ENCODE measurements around the gene SDK2. TPM values are rescaled to one million over a fixed set of nuclear protein-coding genes. Genes with fewer than 3 reads are reported as not detected.

SDK2 gene
- total RNA-seq, 1 donor from 2014 or later: 1.4 TPM

DNA sequence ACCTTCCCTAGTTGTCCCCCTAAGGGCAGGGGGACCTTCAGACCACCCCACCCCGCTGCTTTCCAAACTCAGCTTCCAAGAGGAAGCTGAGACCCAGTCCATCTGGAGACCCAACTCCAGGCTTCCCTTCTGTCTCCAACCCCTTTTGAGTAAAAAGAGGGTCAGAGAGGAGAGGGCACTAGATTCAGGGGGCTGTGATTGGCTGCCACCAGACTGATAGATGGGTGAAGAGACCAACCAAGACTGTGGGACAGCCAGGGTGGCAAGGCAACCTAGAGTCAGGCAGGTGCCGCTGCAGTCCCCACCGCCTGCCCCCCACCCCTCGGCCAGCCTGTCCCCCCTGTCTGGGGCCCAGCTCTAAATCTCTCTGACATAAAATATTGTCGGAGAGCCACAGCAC lies 92.5 kb downstream of the SDK2 start:
- Histone ChIP-seq H3K9me3 (no peaks in the 10 kb centered on the region), H3K36me3 (no peaks in the 10 kb centered on the region), H3K27ac (no peak overlapping the region), H3K4me3 (peak overlapping the region; percentile 6), H3K27me3 (ENCODE audit: low read depth) (peaks cover 26% of the 10 kb centered on the region), H3K4me1 (peaks cover 13% of the 10 kb centered on the region)
- DNase-seq: no peak
- intact Hi-C loops (cut with DNase I): no loop called here
- ATAC-seq: peak in 1 of 2 donors; percentile 55
- TF ChIP-seq, protein P1, sequence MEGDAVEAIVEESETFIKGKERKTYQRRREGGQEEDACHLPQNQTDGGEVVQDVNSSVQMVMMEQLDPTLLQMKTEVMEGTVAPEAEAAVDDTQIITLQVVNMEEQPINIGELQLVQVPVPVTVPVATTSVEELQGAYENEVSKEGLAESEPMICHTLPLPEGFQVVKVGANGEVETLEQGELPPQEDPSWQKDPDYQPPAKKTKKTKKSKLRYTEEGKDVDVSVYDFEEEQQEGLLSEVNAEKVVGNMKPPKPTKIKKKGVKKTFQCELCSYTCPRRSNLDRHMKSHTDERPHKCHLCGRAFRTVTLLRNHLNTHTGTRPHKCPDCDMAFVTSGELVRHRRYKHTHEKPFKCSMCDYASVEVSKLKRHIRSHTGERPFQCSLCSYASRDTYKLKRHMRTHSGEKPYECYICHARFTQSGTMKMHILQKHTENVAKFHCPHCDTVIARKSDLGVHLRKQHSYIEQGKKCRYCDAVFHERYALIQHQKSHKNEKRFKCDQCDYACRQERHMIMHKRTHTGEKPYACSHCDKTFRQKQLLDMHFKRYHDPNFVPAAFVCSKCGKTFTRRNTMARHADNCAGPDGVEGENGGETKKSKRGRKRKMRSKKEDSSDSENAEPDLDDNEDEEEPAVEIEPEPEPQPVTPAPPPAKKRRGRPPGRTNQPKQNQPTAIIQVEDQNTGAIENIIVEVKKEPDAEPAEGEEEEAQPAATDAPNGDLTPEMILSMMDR (IDR thresholded peaks at IDR 0.05): no peak

DNA sequence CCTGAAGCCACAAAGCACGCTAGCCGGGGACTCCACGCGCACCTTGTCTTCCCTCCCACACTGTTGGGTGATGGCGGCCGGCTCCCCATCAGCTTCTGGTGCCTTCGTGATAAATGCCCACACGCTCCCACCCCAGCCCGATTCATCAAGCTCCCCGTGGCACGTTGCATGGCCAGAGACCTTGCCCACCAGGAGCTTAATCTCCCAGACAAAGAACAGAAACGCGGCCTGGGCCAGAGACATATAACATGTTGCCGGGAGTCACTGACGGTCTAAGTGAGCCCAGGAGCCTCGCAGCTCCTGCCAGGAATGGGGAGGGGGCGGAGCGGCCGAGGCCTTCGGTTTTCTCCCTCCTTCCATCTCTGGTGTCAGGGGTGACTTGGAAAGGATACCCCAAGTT lies 93.1 kb downstream of the SDK2 start:
- peaks cover 26% of the 10 kb centered on the region for H3K27me3 ChIP-seq (ENCODE audit: low read depth)
- intact Hi-C loops (cut with DNase I): no loop called here
- TF ChIP-seq, protein P1 (IDR thresholded peaks at IDR 0.05): no peak

DNA sequence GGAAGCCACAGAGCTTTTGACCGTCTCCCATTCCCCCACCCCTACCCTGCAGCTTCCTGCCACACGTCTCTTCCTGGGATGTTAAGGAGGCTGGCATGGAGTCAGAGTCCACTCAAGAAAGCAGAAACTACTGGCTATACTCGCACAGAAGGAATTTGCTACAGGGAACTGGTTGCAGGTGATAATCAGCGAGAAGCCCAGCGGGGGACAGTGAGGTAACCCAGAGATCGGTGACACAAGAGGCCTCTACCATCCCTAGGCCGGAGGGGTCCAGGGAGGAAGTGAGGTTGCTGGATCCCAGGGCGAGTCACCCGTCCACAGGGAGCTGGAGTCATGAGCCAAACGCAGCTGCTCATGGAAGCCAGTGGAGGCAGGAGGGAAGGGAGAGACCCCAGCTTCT lies 93.7 kb downstream of the SDK2 start:
- no peak overlapping the region for H3K27ac ChIP-seq
- peaks cover 13% of the 10 kb centered on the region for H3K4me1 ChIP-seq
- no peaks in the 10 kb centered on the region for H3K9me3 ChIP-seq
- intact Hi-C loops (cut with DNase I): no loop called here
- TF ChIP-seq, protein P1 (IDR thresholded peaks at IDR 0.05): no peak
- no peaks in the 10 kb centered on the region for H3K36me3 ChIP-seq
- no peak overlapping the region for H3K4me3 ChIP-seq
- DNase-seq (no peak), ATAC-seq (no peak)
- peaks cover 21% of the 10 kb centered on the region for H3K27me3 ChIP-seq (ENCODE audit: low read depth)

More for the DNA sequence above, 93.1 kb downstream of the SDK2 start:
- H3K4me3 ChIP-seq: no peak overlapping the region
- no peaks in the 10 kb centered on the region for H3K36me3 ChIP-seq
- H3K4me1 ChIP-seq: peaks cover 13% of the 10 kb centered on the region
- no peak for ATAC-seq
- no peak overlapping the region for H3K27ac ChIP-seq
- H3K9me3 ChIP-seq: no peaks in the 10 kb centered on the region
- no peak for DNase-seq

DNA sequence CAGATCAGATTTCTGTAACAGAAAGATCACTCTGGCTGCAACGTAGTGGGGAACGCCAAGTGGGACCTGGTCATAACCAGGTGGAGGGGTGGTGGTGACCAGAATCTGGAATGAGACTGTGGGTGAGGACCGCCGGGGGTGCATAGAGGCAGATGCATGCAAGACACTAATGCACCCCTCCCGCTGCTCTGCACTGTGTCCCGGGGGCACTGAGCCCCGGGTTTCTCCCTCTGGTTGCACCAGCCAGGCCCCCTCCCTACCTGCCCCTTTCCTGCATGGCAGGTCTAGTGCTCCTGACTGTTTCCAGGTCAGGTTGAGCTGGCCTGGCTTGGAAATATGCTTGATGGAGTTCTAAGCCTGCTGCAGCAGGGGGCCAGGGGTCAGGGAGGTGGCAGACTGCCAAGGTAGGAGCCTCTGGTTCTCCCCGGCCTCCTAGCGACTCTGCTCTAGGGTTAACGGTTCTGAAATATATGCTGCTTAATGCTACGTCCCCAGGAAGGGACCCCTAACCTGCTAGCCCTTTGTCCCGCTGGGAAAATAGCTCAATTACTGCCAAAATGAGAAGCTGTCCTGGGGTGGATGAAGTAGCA lies 94.3 kb downstream of the SDK2 start:
- Histone ChIP-seq H3K36me3 (no peaks in the 10 kb centered on the region), H3K9me3 (no peaks in the 10 kb centered on the region), H3K4me1 (peaks cover 13% of the 10 kb centered on the region), H3K27me3 (ENCODE audit: low read depth) (peaks cover 15% of the 10 kb centered on the region), H3K4me3 (no peak overlapping the region), H3K27ac (no peak overlapping the region)
- no peak for ATAC-seq
- TF ChIP-seq, protein P1 (IDR thresholded peaks at IDR 0.05): no peak
- no peak for DNase-seq
- intact Hi-C loops (cut with DNase I): no loop called here

DNA sequence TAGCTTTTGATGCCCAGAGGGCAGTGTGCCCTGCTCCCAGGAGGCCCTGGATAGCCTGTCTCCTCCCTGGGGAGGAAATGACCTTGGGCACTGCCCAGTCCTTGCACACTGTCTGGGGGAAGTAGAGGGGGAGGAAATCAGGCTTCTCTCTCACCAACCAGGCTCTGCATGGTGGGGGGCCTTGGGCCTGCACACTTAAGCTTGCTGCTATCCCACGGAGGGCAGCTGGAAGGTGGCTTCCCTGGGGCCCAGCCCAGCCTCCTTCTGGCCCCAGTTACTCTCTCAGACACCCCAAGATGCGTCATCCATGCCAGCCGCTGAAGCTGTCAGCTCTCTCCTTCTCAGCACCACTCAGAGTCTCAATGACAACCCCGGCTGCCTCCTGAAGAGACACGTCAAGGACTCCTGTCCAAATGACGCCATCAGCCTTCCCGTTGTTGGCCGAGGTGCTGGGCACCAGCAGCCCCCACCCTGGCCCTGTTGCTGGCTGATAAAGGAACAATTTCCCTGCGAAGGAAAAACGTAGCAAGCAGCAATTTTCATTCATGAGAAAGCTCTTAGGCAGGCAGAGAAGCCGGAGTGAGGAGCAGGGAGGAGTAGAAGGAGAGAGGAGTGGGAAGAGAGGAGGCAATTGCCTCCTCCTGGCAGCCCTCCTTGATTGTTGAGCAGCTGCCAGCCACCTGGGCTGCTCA lies 95.5 kb downstream of the SDK2 start:
- H3K27me3 ChIP-seq (ENCODE audit: low read depth): peaks cover 11% of the 10 kb centered on the region
- ATAC-seq: peak in 1 of 2 donors; percentile 11
- DNase-seq: no peak
- H3K4me1 ChIP-seq: peaks cover 13% of the 10 kb centered on the region
- no peak overlapping the region for H3K27ac ChIP-seq
- TF ChIP-seq, protein P1 (IDR thresholded peaks at IDR 0.05): no peak
- intact Hi-C loops (cut with DNase I): no loop called here
- H3K36me3 ChIP-seq: no peaks in the 10 kb centered on the region
- no peaks in the 10 kb centered on the region for H3K9me3 ChIP-seq
- no peak overlapping the region for H3K4me3 ChIP-seq
